GM21528 (cell line): ENCODE measurements around the gene SPPL2B.

Experiments used
- ATAC-seq: cut with Tn5 transposase; IDR thresholded peaks from one replicate; pipeline ENCODE4 v1.9.1; 2021; ENCODE audit warnings: mild to moderate bottlenecking, moderate library complexity; ENCODE audit not compliant: unreplicated experiment, low FRiP score

SPPL2B gene

GRCh38 chr19:2399582-2399981, 71.1 kb downstream of the SPPL2B start:
- no peak for ATAC-seq
